GM19467 (cell line): ENCODE results near the gene PPP3CA.
"Not testable (repeated sequence)": the region's sequence is repeated elsewhere in the genome, so short reads cannot be mapped to it uniquely, and the experiment has no call there.

ENCODE experiments used
- ATAC-seq: cut with Tn5 transposase; IDR thresholded peaks from one replicate; pipeline ENCODE4 v1.9.1; 2021; ENCODE audit warnings: mild to moderate bottlenecking, moderate library complexity; ENCODE audit not compliant: unreplicated experiment

PPP3CA gene

DNA sequence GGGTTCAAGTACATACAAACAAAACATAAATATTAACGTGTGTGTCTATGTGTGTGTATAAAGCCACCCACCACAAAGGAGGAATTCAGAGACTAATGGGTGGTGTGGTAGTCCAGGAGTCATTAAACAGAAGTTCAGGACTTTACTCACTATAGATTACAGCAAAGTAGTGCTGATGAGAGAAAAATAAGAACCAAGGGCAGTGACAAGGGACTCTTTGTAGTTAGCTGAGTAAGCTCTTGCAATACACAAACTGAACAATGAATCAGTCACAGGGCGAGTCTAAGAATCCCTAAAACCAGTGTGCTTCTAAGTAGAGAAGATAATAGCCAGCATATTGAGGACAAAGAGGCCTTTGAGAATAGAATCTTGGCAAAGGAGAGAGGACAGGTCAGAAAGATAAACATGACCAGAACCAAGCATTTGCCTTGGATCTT is 232.4 kb downstream of the PPP3CA start:
- ATAC-seq, result no peak

DNA sequence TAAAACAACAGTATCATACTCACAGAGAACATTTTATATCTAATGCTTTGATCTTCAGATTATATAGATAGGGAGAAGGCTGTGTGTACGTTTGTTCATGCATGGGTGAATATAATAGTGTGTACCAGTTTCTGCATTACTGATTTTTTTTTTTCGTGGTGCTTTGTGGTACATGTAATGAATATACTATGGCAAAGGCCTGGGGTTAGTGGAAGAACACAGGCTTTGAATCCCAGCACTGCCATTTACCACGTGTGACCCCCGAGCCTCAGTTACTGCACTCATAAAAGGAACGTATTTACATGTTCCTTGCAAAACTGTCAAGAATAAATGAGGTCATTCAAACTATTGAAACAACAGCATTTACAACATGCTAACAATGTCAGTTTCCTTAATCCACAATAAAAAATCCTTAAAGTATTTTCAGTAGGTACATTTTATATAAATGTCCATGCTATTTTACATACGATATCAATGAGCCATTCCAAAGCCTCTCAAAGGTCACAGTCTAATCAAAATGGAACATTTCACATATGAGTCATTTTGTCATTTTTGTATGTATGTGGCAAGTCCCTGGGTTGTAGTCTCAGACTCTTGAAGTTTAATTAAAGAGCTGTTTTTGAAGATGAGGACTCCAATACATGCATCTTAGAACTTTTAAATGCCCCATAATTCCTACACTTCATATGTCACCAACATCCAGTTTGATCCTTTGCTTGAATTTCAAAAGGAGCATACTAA is 242.8 kb downstream of the PPP3CA start:
- no peak for ATAC-seq

DNA sequence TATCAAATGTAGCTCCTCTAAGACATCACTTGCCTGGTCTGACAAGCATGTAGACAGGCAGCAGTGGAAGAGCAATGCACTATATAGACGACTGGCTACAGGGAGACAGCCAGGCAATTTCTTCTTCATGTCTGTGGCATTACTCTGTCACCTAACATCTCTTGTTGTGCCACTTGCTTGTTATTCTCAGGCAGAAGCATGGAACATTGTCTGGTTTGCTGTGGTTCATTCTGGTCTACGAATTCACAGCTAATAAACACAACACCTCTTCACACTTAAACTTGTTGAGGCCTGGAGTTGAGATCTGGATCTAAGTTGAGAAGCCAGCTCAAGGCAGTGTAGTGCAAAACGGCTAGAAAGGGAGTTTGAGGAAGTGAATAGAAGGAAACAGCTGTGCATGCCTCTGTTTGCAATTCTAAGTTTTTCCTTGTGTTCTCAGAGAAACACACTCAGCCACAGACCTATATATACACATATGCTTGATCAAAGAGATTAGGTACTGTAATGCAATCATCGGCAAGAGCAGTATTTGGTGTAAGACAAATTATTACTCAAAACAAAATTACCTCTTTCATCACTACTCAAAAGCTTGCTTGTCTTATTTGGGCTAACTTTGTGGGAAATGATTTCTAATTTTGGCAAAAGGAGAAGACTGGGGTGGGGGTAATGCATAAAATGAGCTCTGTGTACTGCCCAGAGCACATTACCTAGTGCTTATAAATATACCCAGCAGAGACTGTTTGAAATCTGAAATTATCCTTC is 243.8 kb downstream of the PPP3CA start:
- peak; percentile 82 for ATAC-seq

DNA sequence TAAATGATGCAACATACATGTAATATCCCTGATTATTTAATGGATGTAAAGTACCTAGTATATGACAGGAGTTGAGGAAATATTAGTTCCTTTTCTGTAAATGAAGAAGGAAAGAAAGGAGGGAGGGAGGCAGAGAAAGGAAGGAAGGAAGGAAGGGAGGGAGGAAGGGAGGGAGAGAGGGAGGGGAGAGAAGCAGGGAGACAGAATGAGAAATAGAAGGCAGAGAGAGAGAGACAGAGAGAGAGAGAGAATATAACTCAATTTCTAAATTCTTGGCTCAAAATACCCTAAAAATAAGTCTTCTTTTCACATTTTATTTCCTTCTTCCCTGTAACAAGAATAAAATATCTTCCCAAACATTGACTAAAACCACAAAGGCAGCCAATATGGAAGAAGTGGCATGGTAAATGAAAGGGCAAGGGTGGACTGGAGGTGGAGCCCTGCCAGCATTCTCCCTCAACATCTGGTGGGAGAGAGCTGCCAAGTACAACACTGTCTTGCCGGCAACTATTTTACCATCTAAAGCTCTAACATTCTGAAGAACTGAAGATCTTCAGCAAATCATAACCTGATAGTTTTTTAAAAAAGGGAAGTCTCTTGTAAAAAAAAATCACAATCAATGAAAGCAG is 245.1 kb downstream of the PPP3CA start:
- ATAC-seq, result no peak

DNA sequence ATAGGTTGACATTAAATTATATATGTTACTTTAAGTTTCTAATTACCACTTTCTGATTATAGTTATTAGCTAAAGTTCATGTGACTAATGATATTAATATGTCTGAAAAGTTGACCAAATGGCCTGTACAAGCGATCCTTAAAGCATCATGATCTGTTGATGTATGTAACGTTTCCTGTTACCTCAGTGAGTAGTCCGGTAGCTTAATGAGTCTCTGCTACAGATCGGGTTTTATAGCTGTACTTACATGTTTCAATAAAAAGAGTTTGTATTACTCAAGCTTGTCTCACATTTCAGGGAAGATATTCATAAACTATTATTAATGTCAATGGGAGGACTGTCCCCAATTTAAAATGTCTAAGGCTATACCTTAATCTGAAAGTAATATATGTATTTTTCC is 246.3 kb downstream of the PPP3CA start:
- ATAC-seq, result no peak

DNA sequence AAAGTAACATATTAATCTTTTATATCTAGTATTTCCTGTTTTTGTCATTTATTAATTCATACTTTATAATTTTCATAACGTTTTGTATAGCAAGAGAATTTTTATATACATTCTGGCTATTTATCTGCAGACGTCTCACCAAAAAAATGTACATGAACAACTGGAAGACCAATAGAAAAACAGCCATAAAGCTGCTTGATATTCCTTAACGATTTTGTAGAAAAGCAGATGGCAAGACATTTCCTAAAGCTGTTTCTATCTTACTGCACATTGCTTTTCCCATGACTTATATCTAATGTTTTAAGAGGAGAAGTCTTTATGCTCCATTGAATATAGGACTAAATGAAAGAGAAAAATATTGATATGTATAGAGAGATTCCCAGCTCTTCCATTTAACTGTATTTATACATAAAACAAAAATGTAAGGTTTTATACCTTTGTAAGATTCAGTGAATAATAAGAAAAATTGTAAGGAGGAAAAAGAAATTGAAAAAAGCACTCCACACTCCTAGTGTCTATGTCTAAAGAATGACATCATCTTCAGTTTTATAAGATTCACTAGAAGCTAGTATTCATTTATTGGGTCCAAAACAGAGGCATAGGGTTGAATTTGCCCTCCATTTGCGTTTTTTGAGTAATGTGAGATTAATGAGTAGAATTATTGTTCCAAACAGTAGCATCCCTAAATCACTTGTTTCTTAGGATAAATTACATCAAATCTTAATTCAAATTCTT is 248.5 kb downstream of the PPP3CA start:
- ATAC-seq, result no peak

DNA sequence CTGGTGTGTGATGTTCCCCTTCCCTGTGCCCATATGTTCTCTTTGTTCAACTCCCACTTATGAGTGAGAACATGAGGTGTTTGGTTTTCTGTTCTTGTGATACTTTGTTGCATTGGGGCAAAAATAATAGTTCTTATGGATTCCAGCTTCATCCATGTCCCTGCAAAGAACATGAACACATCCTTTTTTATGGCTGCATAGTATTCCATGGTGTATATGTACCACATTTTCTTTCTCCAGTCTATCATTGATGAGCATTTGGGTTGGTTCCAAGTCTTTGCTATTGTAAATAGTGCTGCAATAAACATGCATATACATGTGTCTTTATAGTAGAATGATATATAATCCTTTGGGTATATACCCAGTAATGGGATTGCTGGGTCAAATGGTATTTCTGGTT is 254.7 kb downstream of the PPP3CA start:
- not testable (repeated sequence) for ATAC-seq

DNA sequence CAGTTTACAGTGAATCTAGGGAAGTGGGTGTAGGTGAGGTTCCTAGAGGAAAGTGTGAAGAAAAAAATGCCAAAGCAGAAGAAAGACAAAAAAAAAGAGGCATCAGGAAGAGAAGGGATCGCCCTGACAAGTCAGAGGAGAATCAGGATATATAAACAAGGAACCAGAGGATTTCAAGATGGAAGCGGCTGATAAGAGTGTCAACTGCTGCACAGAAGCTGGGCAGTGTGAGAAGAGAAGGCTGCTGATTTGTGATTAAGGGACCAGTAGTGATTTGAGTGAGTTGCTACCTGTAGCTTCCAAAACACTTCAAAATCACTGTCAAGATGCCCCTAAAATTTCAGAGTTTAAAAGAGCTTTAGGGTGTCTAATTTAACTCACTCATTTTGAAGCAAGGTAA is 258.2 kb downstream of the PPP3CA start:
- no peak for ATAC-seq

DNA sequence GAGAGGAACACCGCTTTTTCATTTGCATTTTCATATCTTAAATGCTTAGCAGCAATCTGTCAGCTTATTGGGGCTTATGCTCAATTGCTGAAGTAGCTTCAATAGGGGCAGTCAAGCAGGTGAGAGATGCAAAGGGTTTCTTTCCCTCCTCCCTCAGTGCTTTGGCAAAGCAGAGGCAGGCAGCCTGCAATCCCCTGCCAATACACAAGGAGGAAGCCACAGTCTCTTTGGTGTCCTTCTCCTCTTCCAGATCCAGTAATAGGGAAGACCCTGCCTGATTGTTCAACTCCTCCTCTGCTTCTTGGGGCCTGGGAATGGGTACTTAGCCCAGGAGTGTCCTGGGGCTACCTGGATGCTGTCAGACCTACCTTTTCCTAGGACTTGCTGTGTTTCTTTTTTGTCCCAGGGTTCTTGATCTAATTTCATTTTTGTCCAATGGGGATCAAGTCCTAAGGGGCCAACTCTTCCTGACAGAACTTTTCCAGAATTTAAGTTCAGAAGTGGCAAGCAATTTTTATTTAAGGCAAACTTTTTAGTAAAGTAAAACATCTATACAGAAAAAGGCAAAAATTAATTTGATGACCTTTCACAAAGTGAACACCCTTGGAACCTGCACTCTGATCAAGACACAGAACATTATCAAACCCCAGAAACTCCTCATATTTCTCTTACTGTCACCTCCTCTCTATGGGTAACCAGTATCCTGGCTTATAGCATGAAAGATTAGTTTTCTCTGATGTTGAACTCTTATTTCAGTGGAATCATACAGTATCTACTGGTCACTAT is 260.3 kb downstream of the PPP3CA start:
- no peak for ATAC-seq

DNA sequence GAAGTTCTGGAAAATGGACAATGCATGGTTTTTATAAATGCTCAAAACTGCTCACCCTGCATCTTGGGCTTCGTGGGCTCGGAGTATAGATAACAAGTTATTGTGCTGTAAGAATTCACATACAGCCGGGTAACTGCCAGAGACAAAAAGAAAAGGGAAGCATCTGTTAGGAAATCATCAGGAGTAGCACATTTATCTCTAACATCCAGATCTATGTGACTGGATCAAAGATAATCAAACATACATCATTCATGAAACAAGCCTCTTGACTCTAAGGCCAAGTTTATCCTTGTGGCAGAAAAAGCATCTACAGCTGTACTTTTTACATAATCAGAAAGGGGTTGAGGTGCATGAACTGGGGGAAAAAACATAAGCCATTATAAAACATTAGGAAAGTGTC is 264.2 kb downstream of the PPP3CA start:
- ATAC-seq, result no peak

DNA sequence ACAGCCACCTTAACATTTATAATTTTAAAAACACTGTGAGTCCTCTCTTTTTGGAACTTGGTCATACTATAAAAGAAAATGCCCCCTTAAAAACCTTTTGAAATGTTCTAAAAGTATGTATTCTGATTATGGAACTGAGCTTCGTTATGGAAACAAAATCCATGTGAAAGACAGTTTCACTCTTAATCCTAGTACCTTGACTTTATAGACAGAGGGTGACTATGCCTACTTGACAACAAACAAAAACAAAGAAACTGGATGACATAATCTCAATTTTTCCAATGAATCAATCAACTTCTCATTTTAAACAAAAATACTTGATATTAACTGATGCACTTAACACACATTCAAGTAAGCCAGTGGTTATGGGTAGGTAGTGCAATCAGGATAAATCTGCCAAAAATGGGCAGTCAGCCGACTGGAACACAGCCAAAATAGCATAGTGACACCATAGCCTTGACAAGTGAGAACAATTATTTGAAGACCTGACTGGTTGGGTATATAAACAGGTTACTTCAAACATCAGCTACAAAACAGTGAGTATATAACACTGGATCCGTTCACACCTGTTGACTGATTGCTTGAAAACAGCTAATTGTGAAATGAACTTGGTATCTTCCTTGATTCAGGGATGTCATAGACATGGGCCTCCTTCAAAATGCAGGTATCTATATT is 265.5 kb downstream of the PPP3CA start:
- no peak for ATAC-seq

DNA sequence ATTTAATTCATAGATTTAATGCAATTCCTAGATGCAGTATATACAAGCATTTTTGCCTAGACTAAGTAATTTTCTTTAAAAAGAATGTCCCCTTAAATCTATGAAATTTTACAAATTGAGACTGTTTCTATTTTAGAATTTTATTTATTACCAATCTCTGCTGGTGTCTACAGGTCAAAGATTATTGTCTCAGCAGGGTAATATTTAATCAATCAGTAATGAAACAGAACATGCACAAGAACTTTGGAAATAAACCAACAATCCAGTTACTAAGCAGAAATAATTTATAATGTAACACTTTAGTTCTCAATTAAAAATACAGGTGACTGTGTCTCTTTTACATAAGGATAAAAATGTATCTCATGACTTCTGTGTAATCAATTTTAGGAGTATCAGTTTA is 266.2 kb downstream of the PPP3CA start:
- ATAC-seq, result no peak

DNA sequence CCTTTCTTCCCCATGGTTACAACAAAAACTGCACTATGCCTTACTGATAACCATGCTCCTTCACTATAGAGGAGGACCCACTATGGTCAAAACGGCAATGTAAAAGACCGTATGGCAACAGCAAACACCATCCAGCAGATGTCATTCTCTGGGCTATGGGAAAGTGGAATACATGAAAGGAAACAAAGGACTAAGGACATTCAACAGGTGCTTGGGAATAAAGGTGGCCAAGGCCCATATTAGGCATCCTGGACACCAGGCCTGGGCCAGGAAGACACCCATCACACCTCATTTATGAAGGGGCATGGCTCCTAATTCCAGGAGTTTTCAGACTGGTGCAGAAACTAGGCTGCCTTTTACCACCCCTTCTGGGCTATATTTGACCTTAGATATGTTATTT is 268.4 kb downstream of the PPP3CA start:
- ATAC-seq, result no peak

DNA sequence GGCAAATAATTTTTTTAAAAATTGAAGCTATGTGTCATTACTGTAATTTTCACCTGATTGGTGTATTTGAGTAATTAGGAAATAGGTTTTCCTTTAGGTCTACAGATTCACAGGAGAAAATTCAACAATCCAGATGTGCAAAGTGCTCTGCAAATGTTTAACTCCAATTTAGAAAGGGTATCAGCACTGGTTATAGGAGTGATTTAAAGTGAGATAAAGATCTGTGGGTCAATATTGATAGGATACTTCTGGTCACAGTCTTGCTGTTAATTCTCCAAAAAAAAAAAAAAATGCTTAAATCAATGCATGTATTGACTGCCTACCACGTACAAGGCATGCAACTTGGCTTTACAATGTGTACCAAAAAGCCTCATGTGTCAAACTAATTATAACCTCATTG is 271.3 kb downstream of the PPP3CA start:
- no peak for ATAC-seq

DNA sequence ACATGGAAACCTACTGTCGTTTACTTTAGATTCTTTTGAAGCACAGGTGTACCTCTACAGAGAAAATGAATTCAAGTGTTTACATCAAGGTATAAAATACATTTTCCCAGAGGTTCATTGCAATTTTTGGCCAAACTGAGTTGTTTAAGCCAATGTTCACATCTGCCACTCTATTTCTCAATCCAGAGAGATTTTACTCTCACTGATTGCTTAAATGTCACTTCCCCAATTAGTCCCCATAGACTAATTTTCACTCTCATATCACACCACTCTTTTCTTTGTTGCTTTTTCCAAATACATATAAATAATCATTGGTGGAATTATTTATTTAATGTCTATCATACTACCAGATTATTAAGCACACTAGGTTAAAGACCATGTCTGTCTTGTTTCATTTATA is 271.8 kb downstream of the PPP3CA start:
- ATAC-seq, result no peak

DNA sequence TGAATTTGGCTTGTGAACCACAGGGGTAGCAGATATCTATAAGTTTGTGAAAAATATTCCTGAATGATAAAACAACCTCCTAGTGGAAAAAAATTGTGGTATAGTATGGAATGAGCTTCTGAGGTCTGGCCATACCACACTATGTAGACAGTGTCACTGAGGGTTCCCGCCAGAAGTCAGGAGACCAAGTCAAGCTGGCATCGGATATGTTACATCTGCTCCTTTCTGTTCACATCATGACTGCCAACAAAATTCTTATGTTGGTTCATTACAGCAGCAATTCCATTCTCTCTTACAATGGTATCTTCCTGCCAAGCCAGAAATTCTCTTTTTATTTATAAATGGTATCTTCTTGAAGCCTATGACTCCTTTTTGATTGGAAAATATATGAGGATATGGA is 273.0 kb downstream of the PPP3CA start:
- ATAC-seq, result no peak

DNA sequence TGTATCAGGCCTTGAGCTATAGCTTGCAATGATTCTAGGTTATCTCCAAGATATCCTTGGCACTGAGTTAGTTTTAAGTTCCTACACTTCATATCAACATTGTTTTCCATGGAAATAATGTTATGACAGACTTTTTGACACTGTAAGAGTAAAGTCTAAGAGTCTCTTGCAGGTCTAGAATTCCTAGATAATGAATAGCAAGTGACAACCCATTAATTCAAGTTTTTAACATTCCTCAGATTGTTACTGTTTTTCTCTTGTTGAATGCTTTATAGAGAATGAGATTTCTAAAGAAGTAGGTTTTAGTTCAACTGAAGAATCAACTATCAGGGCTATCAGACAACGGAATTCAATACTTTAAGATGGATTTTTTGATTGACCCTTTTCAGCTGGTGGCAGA is 276.1 kb downstream of the PPP3CA start:
- ATAC-seq, result no peak

DNA sequence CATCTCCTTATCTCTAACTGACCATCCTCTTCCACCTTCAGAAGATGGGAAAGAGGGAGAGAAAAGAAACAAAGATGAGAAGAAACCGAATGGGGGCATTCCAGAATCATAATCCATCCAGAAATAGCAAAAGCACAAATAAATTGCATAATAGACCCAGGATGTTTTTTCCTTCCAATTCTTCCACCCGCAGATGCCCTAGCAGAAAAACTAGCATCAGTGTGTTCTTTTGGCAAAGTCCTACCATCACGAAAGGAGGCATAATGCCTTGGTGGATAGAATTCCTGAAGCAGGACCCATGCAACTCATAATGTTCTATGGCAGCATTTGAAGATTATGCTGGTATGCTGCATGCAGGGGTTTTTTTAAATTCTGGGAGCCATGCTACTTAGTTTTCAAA is 279.2 kb downstream of the PPP3CA start:
- ATAC-seq, result no peak

DNA sequence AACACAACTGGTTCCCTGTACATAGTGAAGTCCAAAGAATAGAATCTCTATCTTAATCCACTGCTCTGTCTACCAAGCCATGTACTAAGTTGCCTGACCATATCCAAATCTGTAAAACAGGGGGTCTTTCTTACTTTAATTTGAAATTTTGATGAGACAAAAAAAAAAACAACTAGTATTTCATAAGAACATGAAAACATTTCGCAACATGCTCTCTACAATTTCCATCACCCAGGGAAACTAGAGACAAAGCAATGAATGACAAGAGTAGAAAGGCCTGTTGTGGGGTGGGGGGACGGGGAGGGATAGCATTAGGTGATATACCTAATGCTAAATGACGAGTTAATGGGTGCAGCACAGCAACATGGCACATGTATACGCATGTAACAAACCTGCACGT is 279.9 kb downstream of the PPP3CA start:
- no peak for ATAC-seq

DNA sequence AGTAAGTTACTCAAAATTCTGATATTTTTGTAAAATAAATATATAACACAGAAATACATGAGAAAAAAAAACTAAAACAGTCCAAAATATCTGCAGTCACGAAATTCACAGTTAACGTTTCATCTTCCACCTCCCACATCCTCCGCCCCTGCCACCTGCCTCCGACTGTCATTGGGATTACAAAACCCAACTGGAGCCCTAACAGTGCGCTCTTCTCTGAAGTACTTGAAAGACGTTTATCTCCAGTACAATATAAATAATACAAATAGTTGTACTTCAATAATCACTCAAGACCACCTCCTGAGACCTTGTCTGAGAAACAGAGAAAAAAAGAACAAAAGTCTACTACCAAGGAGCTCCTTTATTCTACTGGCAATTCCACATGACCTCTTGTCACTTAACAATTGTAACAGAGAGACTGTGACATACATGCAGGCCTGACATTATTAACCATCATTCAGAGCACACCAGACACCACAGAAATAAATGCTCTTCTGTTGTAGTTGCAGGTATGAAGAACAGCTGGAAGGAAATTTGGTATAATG is 280.6 kb downstream of the PPP3CA start:
- ATAC-seq, result no peak
